SW 1271 (cell line): ENCODE data around the gene IFNA5.

Source experiments
- DNase-seq, 2 experiments: peaks; one replicate each; lab custom pipeline; 2025; lab: John Stamatoyannopoulos, UW

Gene IFNA5

DNA sequence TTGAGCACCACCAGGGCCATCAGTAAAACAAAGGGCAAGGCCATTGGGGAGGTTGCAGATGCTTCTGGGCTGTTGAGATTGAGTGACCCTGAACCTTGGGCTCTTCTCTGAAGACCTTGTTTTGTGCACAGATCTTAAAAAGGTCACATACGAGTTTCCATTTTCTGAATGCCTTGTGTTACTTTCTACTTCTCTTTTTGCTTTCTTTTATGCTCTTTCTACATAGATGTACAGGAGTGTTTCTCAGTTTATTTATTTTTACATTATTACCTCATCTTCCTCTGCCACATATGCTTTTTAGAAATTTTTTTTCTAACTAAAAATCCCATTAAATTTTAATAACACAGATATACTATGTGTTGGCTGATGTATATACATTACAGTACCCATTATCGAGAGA, at the start of gene IFNA5:
Gene IFNA5, minus strand, starts transcription at position 101 of the 400 bp plus-strand sequence. Its CDS starts 57 bp downstream, at position 44.
- DNase-seq, result no peak

DNA sequence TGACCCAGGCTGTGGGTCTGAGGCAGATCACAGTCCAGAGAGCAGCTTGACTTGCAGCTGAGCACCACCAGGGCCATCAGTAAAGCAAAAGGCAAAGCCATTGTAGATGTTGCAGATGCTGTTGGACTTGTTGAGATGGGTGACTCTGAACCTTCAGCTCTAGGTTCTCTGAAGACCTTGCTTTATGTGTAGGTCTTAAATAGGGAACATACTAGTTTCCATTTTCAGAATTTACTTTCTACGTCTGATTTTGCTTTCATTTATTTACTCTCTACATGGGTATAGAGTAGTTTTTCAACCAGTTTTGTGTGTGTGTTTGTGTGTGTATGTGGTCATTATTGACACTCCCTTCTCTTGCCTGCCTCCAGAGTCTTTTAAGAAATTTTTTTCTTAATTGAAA, 45.7 kb upstream of the IFNA5 start, which contains the start of gene IFNA6:
Gene IFNA6, minus strand, starts transcription at position 101 of the 400 bp plus-strand sequence. Its CDS starts 0 bp downstream, at position 101.
- no peak for DNase-seq

DNA sequence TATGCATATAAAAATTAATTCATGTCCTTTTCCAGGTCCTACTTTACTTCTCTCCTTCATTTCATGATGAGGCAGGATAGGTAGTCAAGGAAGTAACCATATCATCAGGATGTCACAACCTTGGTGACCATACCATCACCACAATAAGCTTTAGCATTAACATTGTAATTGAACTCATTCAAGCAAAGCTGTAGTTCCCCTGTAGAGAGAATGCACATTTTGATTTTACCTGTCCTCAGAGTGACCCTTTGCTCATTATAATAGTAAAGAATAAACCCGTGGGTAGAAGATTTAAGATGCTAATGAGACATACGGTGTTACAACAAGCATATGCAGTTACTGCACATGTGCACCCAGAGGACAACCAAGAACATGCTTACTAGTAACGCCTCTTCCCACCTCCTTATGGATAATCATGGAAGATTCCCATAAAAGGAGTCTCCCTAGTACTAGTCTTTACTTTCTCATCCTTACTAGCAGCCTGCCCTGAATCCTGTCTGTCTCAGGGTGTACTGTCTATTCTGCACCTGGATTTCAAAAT, 43.4 kb upstream of the IFNA5 start:
- no peak for DNase-seq

DNA sequence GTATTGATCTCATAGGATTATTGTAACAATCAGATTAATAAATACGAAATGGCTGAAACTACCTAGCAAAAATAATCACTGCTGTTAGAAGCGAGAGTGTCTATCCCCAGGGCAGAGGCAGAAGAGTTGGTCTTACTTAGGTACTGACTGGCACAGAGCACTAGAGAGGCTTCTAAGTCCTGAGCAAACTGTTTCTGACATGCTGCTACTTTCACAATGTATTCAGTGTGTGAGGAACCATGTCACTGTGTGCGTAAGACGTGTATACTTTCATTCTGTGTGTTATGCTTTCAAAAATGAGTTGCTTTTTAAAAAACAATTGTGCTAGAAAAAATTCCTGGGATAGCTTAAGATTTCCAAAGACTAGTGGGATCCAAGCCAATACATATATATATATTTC, 35.6 kb upstream of the IFNA5 start:
- no peak for DNase-seq

DNA sequence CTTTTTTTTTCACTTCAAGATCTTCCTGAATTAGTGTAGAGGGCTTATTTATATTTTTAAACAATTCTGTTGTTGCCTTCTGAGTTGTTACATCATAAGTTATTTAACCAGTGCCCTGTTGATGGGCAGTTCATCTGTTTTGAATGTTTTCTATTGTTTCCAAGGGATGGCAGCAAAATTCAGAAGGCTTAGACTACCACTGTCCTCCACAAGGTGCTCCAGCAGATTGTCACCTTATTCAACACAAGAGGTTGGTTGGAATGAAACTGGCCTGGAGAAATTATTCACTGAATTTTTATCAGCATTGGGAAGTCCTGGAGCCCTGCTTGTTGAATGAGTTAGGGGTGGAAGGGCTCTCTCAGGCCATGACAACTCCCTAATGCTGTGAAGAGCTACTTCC, 31.3 kb upstream of the IFNA5 start:
- peak in 1 of 2 experiments; percentile 0 for DNase-seq

DNA sequence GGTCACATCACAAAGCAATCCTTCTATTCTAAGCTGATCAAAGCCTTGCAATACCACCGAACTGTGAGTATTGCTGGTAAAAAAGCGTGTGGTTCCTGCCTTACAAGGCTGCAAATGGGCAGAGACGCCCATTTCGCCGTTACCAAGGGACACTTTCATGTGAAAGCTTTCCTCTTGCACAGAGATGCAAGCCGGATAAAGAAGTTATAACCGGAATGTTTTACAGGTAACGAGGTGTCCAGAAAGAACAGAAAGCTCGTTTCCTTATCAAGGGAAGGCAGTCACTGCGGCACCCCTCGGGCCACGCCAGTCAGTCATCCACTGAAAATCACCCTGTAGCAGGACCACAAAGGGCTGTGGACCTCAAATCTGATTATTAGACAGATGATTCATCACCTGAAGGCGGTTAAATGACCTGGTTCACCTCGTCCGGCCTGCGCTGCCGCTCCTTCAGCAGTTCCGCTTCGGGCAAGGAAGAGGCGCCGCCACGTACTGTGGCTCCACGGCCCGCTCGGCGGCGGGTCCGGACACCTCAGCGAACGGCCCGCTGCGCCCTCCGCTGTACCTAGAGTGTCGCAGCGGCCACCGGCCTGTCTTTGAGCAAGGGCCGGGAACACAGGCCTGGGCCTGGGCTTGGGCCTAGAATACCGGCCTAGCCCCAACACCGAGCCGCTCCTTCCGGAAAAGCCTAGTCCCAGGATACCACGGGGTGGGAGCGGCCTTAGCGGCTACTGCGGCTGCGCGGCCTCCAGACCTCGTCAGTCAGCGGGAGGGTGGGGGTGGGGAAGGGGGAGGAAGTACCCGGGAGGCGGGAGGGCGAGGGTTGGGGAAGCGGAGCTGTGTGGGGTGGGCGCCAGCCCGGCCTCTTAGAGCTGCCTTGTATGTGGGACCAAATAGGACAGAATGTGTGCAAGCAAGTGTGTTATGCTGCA, 29.9 kb upstream of the IFNA5 start, which contains the start of gene KLHL9:
Gene KLHL9, minus strand, starts transcription at position 704 of the 932 bp plus-strand sequence. Its CDS starts 545 bp downstream, at position 159.
- peak; percentile 19 to 50 for DNase-seq

DNA sequence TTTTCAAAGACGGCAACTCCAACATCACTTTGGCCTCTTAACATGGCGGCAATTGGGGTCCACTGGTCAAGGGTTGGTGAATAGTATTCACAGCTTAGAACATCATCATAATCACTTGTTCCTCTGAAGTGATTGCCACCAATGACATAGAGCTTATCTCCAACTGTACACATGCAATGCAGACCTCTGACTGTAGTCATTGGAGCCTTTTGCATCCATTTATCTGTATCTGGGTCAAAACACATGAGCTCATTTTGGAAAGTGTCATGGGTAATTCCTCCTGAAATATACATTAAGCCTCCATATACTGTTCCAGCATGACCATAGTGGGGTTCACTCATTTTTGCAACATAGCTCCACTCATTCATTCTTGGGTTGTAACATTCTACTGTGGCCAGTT, 28.1 kb upstream of the IFNA5 start:
- DNase-seq, result no peak

DNA sequence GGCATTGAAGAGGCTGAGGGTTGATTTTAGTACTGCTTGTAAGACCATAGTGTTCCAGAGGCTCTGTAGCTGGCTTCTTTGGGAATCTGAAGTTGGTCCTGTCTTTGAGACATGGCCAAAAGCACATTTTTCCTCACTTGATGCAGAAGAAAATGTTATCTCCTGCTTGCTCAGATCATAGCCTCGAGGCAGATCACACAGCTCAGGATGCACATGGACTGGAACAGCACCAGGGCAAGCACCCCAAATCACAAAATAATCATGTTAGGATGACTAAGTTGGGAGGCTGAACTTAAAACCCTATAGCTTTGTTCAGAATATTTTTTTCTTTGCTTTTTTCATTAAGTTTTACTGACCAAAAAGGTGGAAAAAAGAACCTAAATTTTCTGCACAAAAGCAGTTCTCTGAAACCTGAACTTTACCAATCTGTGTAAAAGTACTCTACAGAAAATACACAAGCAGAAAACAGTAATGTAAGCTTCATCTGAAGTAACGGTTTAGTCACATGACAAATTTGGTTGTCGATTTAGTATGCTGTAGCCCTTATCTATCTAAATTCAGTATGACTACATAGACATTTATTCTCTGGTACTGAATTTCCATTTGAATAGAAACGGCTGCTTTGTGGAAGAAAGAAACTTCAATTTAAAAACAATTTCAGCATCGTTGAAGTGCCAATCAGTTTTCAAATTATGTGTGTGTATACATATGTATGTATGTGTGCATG, 26.7 kb upstream of the IFNA5 start:
- no peak for DNase-seq

DNA sequence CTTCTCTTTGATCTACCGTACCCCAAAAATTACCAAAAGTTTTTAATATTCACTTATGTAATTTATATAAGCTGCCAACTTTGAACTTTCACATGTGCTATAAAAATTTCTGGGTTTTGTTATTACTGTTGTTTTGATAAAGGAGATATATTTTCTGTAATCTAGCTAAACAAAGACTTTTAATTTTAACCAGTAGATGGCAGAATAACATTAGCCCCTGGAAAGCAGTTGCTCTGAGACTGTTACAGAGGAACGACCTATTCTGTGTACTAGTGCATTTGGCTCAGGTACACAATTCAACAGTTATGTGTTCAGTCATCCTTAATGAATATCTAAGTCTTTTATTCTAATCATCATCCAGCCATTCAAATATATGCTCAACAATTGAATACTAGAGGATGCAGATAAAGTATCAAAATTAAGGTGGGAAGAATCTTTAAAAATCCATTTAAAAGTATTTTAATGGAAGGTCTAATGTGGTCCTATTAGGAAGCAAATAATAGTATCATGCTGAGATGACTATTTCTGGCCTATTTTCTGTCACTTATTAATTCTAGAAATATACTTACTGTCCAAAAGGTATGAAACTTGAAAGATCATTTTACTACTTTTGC, 21.5 kb upstream of the IFNA5 start:
- DNase-seq, result peak in 1 of 2 experiments; percentile 28

DNA sequence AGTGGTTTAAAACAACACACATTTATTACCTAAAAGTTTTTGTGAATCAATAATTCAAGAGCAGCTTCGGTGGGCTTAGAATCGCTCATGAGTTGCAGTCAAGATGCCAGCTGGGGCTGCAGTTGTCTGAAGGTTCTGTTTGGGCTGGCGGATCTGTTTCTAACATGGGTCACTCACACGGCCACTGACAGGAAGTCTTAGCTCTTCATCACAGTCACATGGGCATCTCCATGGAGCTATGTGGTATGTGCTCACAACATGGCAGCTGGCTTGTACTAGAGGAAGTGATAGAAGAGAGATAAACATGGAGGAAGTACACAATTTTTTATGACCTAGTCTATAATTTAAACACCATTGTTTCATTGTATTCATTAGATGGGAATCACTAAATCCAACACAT, 18.9 kb upstream of the IFNA5 start:
- no peak for DNase-seq

DNA sequence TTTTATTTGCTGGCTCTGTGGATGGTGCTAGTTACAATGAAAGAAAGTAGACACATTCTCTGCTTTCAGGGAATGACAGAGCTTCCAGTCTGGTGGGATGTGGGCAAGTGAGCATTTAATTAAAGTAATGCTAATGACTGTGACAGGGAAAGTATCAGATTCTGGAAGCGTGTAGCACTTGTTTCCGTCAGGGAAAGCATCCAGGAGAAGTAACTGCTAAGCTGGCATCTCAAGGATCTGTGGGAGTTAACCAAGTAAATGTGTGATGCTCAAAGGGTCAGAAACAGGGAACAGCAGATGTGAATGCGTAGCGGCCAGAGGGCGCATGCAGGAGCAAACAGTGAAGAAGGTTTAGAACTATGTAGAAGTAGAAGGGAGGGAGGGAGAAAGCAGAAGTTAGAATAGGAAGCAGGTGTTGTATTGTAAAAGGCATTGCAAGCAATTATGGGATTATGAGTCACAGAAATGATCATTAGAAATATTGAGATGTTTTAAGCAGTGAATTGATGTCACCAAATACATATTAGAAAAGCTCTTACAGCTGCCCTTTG, 17.9 kb upstream of the IFNA5 start:
- DNase-seq, result no peak

DNA sequence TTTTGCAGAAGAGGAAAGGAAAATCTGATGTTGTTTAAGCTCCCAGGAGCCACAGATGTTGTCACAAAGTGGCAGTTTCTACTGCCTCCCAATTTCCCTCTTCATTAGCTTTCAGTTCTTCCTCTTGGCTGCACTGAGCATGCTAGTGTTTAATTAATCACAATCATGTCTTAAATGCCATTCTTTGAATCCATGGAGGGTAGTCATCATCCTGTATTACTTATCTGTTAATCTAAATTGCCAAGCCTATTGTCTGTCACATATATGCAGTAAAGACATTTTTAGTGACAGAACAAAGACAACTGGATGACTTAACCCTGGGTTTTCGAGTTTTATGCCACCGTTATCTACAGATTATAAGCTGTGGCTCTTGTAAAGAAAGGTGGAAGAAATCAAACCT, 15.4 kb upstream of the IFNA5 start:
- DNase-seq, result no peak

DNA sequence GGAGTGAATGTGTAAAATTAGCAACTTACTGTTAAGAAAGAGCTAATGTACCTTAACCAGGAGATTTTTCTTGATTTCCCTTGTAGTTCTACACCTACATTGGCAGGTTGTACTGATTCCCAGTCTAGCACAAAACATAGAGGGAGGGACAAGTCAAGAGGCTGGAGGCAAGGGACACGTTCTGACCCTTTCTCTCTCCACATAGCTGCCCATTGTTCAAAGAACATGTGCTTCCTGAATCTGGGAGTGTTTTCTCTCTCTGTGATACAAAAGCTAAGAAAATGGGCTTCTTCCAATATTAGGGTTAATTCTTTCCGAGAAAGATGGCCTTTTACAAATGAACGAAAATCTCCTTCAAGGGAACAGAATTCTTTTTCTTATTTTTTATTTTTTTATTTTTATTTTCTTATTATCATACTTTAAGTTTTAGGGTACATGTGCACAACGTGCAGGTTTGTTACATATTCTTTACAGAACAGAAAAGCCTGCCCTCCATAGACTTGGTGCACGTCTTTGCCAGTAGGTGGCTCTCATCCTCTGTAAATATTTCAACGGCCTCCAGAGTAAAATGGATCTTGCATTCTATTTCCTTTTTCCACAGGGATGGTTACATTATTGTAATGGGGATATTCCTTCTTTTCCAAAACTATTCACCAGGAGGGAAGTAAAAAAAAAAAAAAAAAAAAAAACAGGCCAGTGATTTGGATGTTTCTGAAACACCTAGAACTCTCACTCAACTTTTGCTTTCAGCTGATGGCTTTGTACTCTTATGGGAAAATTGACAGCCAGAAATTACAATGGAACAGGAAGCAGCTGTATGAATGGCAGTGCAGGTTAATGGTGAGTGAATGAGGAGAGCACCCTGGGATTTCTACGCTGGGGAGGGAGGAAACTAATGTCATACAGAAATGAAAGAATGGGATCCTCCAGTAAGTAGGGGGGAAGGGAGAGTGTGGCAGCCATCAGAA, 13.1 kb upstream of the IFNA5 start:
- DNase-seq, result peak in 1 of 2 experiments; percentile 19

DNA sequence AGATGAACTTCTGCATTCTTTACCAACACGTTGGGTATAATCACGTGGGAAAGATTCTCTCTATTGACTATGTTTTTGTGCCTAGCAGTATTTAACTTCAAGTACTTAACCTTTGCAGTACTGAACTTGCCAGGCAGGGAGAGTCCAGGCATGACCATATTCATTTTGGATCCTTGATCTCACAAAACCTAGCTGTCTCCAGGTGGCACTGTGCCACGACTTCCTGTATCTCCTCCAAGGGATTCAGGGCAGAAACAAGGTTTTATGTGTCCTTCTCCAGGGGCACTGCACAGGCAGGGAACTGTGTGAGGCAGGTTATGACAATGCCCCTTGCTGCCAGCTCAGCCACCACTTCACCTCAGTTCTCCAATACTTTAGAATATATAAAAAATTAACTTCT, 11.7 kb upstream of the IFNA5 start:
- no peak for DNase-seq

DNA sequence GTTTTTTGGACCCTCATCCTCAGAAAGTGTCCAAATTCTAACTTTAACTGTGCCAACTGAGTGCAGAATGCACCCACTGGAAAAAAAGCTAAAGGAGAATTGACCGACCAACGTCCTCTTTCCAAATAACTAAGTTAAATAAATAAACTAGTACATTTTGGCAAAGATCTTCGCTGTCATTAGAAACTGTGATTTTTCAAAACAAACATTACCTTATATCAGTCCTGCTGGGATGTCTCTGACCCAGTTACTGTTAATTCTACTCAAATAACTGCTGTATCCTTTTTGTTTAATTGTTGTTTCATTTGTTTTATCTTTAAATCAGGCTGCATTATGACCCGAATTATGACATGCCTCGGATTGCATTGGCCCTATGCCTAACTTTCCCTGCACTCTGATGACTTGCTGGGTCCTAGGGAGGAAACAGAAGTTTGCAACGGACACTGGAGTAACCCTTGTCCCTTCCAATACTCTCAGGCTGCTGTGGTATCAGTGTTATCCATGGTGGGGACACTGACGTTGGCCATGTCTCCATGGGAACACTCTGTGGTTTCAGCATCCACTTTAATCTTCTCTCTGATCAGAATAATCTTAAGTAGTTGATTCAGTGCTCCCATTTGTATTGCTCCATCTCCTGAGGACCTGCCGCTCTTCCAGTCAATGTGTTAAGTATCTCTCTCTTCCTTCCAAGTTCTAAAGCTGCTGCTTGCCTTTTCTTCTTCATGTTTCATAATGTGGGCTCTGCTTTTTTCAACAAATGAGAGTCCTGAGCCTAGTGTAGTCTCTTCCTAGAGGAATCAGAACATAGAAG, 11.1 kb upstream of the IFNA5 start:
- DNase-seq, result no peak

DNA sequence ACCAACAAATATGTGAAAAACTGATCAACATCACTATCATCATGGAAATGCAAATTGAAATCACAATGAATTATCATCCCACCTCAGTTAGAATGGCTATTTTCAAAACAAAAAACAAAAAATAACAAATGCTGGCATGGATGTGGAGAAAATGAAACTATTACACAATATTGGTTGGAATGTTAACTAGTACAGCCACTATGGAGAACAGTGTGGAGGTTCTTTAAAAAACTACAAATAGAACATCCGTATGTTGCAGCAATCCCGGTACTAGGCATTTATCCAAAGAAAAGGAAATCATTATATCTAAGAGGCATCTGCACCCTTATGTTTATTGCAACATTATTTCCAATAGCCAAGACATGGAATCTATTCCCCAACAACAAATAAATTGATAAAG, 9.0 kb upstream of the IFNA5 start:
- no peak for DNase-seq

DNA sequence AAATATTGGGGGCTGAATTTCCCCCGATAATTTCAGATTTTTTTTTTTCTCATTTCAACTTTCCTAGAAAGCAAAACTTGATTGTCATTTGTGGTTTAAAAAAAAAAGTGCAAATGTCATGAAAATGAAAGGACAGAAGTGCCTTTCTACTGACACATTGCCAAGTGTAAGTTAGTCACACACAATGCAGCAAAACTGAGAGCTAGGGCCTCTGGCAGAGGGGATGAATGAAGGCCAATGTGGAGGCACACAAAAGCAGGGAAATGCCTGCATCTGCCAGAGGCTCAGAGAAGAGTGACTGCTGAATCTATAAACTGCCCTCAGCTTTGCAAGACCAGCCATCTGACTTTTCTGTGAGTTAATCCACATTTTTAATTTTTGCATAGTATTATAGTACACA, 6.8 kb upstream of the IFNA5 start:
- no peak for DNase-seq

DNA sequence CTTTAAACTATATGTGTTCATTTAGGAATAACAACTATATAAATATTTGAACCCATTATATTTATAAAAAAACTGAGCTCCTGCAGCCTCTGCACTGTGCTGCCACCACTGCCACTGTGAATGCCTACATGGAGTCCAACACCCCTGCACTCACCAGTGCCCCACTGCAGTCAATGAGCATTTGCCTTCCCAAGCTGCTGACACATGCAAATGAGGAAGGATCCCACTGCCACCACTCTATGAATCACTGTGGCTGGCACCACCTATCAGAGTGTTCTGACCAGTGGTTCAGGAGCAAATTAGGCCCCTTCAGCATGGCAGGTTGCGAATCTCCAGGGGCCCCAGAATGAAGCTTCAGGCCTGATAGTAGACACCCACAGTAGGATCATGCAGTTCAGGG, 9.1 kb downstream of the IFNA5 start:
- DNase-seq, result no peak

DNA sequence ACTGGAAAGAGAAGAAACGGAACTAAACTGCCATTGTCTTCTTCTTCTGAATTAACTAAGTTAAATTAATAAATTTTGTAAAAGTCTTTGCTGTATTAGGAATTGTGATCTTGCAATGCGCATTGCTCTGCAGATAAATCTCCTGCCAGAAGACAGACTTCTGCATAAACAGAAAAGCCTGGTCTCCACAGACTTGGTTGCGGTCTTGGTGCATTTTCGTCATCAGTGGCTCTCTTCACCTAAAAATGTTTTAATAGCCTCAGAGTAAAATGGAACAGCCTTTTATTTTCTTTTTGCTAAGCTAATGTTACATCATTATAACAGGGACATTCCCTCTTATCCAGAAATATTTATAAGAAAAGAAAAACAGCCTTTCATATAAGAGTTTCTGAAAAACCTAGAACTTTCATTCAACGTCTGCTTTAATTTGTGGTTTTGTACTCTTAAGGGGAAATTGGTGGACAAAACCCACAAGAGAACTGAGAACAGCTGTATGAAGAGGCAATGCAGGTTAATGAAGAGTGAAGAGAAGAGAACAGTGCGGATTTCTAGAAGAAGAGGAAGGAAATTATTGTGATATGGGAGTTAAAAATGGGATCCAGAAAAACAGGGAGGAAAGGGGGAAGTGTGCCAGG, 10.1 kb downstream of the IFNA5 start:
- no peak for DNase-seq
